HG02970 (cell line): ENCODE measurements around the gene WDR88.

Experiments
- ATAC-seq: cut with Tn5 transposase; IDR thresholded peaks from one replicate; pipeline ENCODE4 v1.9.1; 2021; ENCODE audit warnings: mild to moderate bottlenecking, moderate library complexity, moderate number of reproducible peaks; ENCODE audit not compliant: unreplicated experiment, low FRiP score

The WDR88 gene, protein sequence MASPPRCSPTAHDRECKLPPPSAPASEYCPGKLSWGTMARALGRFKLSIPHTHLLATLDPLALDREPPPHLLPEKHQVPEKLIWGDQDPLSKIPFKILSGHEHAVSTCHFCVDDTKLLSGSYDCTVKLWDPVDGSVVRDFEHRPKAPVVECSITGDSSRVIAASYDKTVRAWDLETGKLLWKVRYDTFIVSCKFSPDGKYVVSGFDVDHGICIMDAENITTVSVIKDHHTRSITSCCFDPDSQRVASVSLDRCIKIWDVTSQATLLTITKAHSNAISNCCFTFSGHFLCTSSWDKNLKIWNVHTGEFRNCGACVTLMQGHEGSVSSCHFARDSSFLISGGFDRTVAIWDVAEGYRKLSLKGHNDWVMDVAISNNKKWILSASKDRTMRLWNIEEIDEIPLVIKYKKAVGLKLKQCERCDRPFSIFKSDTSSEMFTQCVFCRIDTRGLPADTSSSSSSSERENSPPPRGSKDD

DNA sequence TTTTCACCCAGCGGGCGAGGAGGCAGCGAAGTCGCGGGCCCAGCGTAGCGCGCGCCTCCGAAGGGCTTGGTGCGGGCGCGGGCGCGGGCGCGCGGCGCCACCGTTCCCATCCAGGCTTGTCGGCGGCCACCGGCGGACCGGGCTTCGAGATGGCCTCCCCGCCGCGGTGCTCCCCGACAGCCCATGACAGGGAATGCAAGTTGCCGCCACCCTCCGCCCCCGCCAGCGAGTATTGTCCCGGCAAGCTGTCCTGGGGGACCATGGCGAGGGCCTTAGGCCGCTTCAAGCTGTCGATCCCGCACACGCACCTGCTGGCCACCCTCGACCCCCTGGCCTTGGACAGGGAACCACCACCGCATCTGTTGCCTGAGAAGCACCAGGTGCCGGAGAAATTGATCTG is at the start of gene WDR88:
TSS of gene WDR88 (plus strand) at position 94 of the 400 bp plus-strand sequence. CDS start at position 150, 56 bp downstream.
- ATAC-seq = no peak

DNA sequence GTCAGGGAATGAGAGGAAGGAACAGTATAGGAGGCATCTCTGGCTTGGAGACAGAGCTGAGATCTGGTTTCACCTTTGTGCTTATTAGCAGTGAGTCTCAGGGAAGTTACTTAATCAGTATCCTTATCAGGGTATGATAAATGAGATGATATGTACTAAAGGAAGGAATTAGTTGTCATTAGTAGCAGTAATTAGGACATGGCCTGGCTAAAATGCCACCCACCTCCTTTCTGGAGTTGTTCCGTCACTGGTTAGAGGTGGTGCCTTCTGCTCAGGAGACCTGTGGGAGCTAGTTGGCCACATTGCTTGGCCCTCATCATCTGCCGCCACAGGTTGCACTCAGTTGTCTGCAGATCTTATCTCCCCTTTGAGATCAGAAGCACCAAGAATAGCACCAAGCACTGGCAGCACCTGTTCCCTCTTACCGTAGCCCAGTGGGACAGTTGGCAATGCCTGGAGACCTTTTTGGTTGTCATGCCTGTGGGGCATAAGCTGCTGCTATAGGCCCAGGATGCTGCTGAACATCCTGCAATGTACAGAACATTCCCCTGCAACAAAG is 46.3 kb upstream of the WDR88 start:
- no peak for ATAC-seq

DNA sequence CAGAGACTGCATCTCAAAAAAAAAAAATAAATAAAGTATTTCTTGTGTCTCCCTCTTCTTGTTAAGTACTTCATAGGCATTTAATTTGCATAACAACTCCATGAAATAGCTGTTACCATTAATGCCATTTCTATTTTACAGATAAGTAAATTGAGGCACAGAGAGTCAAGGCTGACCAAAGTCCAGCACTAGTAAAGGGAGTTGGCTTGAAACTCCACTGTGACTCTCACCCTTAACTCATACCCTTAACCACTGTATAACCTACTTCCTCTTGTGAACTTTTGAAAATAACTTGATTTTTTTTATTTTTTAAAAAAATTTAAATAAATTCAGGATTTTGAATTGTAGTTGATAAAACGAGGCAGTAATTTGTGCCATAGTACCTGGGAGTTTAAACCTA is 45.0 kb upstream of the WDR88 start:
- ATAC-seq = no peak

DNA sequence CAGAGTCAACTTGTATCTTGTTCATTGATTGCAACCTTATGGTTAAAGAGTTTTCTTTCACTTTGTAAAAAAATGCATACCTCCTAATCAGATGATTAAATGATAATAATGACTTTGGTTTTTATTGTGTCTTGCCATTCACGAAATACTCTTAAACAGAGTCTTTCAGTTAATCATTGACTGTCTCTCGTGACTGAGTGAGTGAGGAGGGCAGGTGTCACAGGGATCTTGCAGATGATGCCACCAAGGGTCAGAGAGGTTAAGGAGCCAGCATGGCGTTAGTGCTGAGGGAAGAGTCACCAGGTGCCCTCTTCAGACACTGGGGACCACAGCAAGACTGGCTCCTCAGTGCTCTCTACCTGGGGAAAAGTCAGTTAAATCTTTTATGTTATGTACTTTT is 42.9 kb upstream of the WDR88 start:
- no peak for ATAC-seq

DNA sequence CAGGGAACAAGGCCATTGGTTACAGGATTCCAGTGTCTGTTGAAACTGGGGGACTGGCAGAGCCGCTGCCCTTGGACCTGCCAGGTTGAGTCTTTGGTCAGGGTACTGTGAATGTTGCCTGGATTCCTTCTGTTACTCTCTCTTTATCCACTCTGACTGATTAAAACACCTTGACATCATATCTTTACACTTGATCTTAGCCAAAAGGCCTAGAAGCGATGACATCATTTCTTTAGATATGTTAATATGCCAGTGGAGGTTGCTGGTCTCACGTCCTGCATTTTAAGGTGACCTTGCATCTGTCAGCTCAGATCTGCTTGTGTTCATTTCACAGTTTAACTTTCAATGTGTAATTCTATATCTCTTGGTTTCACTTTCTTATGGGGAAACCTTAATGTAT is 41.7 kb upstream of the WDR88 start:
- ATAC-seq = no peak

DNA sequence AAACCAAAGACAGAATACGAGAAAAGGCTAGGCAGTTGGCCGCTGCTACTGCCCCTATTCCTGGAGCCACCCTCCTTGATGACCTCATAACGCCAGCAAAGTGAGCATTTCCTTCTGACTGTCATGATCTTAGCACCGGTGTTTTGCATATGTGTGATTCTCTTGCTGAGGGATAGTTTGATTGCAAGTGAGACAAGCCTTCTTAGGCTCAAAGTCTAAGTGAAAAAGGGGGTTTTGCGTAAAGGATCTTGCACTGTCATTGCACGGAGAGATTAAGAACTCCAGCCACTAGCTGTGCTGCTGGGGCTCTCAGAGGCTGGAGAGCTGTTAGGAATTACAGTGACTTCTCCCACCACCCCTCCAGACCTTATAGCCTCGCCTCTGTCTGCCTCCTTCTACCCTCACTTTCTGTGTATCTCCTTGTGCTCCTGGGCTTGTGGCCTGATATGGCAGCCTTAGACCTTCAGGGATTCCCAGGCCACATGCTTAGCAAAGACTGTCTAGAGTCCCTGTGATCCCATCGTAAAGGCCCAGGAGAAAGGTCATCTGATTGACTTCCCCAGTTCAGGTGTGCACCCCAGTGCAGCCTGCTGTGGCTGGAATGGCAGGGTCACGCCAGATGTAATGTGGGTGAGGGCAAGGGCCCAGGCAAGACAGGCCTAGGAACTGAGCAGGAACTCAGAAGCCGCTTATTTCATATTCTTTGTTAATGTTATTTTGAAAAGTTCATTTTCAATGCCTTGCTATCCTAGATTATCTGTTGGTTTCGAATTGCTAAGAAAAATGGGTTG is 38.3 kb upstream of the WDR88 start:
- ATAC-seq = no peak

DNA sequence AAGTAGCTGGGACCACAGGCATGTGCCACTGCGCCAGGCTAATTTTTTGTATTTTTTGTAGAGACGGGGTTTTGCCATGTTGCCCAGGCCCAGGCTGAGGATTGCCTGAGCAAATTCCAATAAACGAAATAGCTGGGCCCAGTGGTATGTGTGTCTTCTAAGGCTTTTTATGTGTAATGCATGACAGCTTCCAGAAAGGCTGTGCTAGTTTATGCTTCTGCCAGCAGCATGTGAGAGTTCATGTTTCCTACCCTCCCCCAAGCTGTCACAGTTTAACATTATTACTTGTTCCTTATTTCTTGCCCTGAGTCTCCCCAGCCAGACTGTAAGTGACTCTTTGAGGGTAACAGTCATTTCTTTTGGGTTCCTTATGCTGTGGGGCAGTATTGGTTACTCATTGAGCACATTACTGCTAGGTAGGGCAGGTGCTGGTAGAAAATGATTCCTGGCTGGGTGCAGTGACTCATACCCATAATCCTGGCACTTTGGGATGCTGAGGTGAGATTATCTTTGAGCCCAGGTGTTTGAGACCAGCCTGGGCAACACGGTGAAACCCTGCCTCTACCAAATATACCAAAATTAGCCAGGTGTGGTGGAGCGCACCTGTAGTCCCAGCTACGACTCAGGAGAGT is 37.4 kb upstream of the WDR88 start:
- ATAC-seq = no peak

DNA sequence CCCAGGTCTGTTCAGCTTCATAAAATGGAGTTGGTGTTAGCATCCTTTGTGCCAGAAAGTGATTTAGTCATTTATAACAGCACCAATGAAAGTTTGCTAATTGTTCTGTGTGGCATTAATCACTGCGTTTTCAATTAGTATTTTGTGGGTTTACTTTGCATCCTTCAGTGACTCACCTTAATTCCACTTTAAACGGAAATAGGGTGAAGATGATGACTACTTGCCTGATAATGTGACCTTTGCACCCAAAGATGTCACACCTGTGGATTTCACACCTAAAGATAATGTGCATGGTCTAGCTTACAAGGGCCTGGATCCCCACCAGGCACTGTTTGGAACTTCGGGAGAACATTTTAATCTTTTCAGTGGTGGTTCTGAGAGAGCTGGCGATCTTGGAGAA is 35.9 kb upstream of the WDR88 start:
- no peak for ATAC-seq

DNA sequence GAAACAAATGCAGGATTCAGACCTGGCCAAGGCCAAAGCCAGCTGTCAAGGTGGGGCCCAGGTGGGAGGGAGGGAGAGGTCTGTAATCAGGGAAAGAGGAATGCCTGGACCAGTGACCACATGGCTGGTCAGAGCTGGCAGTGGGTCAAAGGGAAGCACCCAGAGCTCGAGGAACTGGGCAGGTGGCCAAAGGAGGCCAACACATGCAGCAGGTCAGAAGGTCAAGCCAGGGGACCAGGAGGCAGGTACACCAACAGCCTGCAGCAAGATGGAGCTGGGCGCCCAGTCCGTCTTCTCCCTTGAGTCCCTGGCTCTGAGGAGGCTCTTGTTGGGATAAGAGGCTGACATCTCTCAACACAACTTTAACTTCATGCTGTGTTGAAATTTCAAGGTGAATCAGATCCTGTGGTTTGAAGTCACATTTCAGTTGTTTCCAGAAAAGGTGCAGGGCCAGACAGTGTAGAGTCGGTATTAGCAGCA is 33.8 kb upstream of the WDR88 start:
- no peak for ATAC-seq

DNA sequence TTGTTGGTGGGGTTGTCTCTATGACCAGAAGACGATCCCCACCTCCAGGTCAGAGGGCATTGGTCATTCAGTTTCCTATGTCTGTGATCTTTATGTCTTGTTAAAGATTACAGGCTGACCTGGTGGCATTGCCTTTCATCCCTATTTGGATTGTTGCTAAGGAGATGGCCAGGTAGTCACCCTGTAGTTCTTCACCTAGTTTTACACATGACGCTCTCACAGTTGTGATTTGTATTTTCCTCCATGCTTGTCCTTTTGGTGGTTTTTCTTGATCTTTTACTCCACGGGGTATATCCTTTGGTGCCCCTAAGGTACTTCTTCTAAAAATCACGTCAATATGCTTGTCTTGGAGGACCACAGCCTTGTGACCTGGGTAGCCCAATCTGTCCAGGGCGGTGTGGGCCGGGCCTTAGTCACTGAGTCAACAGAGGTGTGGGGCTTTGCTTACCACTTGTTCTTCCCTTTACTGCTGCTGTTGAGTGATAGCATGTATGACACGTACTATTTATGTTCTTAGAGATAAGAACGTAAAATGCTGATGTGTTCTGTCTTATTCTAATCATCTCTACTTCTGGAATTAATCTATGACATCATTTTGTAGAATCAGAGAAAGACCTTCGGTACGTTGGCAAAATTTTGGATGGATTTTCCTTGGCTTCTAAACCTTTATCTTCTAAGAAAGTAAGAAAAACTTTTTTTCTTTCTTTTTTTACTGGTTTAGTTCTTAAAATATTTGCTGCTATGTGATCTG is 30.8 kb upstream of the WDR88 start:
- ATAC-seq = no peak

DNA sequence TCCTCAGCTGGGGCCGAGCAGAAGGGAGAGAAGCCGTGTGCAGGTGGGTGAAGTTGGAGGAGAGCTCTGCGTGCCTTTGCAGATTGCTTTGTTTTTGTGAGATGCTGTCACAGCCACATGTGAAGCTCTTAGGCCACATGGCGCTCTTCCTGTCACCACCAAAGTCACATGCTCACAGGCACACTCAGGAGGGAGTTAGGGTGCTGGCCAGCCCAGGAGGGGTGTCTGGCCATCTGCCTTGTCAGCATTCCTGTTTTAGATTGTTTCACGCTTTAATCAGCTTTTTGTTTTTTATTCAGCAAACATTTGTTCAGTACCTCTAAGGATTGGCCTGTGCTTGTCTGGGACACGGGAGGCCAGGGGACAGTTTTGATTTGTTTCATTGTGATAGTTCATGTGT is 29.0 kb upstream of the WDR88 start:
- ATAC-seq = no peak

DNA sequence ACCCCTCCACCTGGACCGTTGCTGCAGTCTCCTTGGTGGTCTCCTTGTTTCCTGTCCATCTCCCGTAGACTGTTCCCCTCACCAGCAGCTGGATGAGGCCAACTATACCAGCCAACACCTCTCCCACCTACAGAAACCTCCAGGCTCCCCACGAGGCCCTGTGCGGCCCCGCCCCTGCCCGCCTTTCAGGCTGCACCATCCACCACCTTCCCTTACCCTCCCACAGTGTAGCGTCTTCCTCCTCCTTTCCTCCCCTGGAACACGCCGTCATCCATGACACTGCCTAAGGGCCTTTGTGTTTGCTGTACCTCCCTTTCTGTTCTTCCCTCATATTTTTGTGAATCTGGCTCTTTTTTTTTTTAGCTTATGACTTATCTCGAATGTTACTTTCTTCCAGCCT is 23.8 kb upstream of the WDR88 start:
- ATAC-seq = no peak

DNA sequence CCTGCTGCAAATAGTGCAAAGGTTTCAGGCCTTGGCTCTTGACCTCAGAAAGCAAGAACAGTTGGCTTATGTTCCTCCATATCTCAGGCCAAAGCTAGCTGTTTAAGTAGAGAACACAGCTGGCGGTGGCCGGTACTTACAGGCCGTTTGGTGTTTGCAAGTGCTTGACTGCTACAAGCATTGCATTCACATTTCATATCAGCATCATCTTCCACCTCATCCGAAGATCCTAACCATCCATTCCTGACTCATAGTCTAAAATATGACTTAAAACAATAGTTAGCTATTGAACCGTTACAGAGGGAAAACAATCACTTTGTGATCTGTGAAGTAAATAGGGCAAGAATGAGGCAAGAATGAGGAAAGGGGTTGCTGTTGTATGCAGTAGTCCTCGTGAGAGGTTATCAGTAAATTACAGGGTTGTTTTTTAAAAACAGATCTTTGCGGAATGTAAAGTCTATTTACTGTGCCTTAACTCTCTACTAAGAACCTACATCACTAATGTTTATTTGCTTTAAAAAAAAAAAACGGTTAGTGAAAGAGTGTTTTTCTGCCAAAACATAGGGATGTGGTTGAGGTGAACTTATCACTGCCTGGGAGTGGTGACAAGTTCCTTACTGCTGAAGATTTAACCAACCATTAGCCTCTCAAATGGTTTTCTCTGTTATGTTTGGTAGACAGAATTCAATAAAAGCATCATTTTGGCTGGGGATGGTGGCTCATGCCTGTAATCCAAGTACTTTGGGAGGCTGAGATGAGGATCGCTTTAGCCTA is 21.6 kb upstream of the WDR88 start:
- ATAC-seq = no peak

DNA sequence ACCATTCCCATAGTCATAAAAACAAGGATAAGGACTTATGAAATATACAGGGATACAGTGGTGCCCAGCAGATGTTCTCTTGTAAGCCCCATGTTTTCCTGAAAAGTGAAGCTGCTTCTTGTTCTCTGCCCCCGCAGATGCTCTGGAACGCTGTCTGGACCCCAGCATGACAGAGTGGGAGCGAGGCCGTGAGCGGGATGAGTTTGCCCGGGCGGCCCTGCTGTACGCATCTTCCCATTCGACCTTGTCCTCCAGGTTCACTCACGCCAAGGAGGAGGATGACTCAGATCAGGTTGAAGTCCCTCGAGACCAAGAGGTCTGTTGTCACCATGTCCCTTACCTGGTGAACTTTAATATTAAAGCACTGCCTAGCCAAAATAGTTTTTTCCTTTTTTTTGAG is 20.3 kb upstream of the WDR88 start:
- no peak for ATAC-seq

DNA sequence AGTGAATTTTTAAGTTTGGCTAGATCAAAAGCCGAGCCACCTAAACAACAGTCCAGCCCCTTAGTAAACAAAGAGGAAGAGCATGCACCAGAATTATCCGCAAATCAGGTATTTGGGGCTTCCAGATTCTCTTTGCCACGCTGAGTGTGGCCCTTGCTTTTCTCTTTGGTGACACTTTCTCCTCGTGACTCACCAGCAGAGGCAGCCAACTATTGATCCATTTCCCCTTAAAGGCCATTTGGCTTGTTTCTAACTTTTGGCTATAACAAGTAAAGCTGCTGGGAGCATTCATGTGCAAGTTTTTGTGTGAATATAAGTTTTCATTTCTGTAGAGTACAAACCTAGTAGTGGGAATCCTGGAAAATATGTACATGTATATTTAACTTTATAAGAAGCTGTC is 17.6 kb upstream of the WDR88 start:
- ATAC-seq = no peak

DNA sequence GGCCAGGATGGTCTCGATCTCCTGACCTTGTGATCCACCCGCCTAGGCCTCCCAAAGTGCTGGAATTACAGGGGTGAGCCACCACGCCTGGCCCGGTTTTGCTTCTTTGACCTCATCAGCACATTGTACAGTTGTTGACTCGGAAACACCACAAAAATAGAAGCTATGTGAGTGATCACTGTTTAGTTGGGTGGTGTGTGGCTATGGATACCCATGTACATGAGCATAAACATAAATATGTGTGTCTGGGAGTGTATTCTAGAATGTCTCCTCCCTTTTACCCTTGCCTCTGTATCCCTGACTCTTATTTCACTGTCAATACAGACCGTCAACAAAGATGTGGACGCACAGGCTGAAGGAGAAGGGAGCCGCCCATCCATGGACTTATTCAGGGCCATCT is 14.4 kb upstream of the WDR88 start:
- ATAC-seq = no peak

DNA sequence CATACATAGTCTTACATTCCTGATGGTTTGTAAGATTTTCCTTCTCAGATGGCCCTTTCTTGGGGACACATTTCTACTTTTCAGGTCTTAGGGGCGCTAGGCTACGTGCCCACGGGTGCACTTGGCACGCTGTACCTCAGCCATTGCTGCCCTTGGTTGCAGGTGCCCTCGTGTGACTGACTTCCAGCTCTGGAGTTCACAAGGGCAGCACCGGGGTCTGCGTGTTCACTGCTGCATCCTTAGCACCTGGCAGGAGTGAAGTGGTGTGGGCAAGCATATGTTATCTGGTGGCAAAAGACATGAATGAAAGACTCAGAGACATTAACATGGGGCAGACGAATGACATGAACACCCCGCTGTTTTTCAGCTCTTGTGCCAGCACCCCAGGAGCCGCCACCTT is 13.3 kb upstream of the WDR88 start:
- no peak for ATAC-seq

DNA sequence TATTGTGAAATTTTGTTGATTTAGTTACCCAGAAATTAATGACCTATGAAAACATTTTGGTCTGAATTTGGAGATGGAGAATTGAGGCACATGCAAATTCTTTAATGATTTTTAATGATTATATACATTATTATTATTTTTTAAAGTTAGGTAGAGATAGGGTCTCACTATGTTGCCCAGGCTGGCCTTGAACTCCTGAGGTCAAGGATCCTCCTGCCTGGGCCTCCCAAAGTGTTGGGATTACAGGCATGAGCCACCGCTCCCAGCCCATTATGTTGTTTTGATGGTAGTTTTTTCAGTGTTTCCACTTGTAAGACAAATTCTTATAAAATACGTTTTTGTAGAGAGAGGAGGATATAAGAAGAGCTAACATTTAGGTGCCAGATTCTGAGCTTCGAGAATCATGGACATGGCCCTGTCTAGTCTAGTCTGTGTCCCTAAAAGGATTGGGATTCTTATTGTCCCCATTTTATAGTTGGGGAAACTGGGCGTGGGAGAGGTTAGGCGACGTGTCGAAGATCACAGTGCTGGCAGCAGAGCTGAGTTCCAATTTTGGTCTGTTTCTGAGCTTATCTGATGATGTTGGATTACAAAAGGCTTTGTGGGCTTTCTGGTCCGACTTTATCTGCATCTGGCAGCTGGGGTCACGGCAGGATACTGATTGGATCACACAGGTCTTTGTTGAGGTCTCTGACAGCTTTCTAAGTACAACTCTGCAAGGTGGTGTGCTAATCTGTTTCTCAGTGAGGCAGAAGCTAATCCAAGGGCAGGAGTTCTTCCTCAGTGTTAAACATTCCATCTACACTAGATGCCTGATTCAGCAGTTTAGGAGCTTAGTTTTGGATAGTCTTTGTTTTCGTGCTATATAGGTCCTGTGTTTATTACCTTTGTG is 7.5 kb upstream of the WDR88 start:
- no peak for ATAC-seq
